Neural progenitor cell (in vitro differentiated cells): Measurements from ENCODE around the gene IRF9.

Source experiments
- CTCF ChIP-seq: fragments of 200-600 bp; sonication (generic); IDR thresholded peaks from 2 replicates; pipeline ENCODE4 v1.5.1; 2017; ENCODE audit warnings: antibody characterized with exemption, mild to moderate bottlenecking
- EZH2 ChIP-seq: fragments of 200-600 bp; sonication (generic); IDR thresholded peaks from 2 replicates; pipeline ENCODE4 v1.6.1; 2017; ENCODE audit warnings: antibody characterized with exemption, mild to moderate bottlenecking, moderate library complexity
- EZH2phosphoT487 ChIP-seq: fragments of 200-600 bp; sonication (generic); IDR thresholded peaks from 2 replicates; pipeline ENCODE4 v1.6.1; 2017; ENCODE audit warnings: antibody characterized with exemption

DNA sequence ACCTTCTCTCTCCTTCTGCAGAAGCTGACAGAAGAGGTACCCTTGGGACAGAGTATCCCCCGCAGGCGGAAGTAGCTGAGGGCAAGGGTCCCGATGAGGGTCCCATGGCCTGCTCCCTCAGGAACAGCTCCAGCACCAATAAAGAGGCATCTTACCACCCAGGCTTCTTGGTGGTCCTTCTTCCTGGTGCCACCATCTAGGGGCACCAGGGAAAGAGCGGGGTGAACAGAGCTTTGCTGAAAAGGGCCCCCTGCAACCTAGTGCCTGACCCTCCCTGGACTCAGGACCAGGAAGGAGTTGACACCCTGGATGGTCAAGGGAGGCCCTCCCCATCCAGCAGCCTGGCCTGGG is 591 bp upstream of the IRF9 start:
- TF ChIP-seq CTCF (no peak), EZH2 (no peak), EZH2phosphoT487 (no peak)
